Measurements from ENCODE around the gene FYB2. TPM values are rescaled to one million over a fixed set of nuclear protein-coding genes. Genes with fewer than 3 reads are reported as not detected.

FYB2 gene
- total RNA-seq, 1 experiment from 2014 or later = not detected

DNA sequence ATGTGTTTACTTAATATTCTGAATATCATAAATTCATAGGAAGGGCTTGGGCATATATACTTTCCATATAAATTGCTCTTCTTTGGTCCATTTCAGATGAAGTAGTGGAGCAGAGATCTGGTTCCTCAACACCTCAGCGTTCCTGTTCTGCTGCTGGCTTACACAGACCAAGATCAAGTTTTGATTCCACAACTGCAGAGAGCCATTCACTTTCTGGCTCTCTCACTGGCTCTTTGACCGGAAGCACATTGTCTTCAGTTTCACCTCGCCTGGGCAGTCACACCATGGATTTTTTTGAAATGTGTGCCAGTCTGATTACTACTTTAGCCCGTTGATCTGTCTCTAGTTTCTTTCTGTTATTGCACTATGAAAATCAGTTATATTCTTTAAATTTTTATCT is 111.8 kb downstream of the FYB2 start:
- ChIA-PET RAD21 (ENCODE audit: low non-redundant PET in 1 of 2, low total read pairs in 2 of 2, uncharacterized antibody in 2 of 2, unreplicated experiment in 2 of 2) (no interaction called here), CTCF (no interaction called here), POLR2A (no interaction called here)
- Histone ChIP-seq H3K27ac (ENCODE audit: low read depth, low read length) (no peak overlapping the region), H4K20me1 (ENCODE audit: insufficient read depth) (no peaks in the 10 kb centered on the region), H3K4me2 (ENCODE audit: low read length) (no peak overlapping the region), H3K4me1 (ENCODE audit: control insufficient read depth in 1 of 2, insufficient read depth in 2 of 2, low read length in 2 of 2) (peaks cover 0 to 5% of the 10 kb centered on the region in 2 experiments; a peak in 2 of 4 replicates), H3K79me2 (ENCODE audit: insufficient read depth, low read length) (no peaks in the 10 kb centered on the region), H3K9me2 (ENCODE audit: insufficient read depth) (no peaks in the 10 kb centered on the region), H3K4me3 (replicated peaks in 1 of 2; ENCODE audit: low read depth in 1 of 2, low read length in 2 of 2) (no peak overlapping the region), H3K9ac (ENCODE audit: low read length) (no peak overlapping the region), H2AFZ (ENCODE audit: low read depth, low read length, poor library complexity, severe bottlenecking) (no peak overlapping the region), H3K27me3 (ENCODE audit: insufficient read depth, low read length) (peaks cover 28% of the 10 kb centered on the region), H3K9me3 (ENCODE audit: control insufficient read depth in 1 of 2, insufficient read depth in 1 of 2, low read depth in 1 of 2, low read length in 2 of 2) (no peaks in the 10 kb centered on the region), H3K36me3 (ENCODE audit: control insufficient read depth in 1 of 2, insufficient read depth in 2 of 2, low read length in 2 of 2) (no peaks in the 10 kb centered on the region)
- ATAC-seq (no peak), DNase-seq (ENCODE audit: low read depth, low spot score) (no peak)
- intact Hi-C loops (cut with micrococcal nuclease) = loop anchor here (5.0 to 10.0 kb wide), 2 partner anchors 120 to 303 kb away; no protein-coding TSS in a partner anchor
- no TSS peak for BruUV-seq (replicated peaks)
- TF ChIP-seq TCF7L2 (IDR thresholded peaks at IDR 0.05; ENCODE audit: borderline replicate concordance, extremely low read depth, insufficient read depth, insufficient read length) = no peak
- TF ChIP-seq MAX (IDR thresholded peaks at IDR 0.05) = no peak
- no peak for TF ChIP-seq RAD21 (IDR thresholded peaks at IDR 0.05; ENCODE audit: low read depth)
- TF ChIP-seq EZH2 (IDR thresholded peaks at IDR 0.05) = no peak
- TF ChIP-seq SP1 (IDR thresholded peaks at IDR 0.05; ENCODE audit: low read depth) = no peak
- no peak for TF ChIP-seq ELF1 (IDR thresholded peaks at IDR 0.05; ENCODE audit: borderline replicate concordance, low read depth)
- no peak for TF ChIP-seq ZNF274 (IDR thresholded peaks at IDR 0.05; ENCODE audit: low read depth, low read length)
- TF ChIP-seq, protein P1, sequence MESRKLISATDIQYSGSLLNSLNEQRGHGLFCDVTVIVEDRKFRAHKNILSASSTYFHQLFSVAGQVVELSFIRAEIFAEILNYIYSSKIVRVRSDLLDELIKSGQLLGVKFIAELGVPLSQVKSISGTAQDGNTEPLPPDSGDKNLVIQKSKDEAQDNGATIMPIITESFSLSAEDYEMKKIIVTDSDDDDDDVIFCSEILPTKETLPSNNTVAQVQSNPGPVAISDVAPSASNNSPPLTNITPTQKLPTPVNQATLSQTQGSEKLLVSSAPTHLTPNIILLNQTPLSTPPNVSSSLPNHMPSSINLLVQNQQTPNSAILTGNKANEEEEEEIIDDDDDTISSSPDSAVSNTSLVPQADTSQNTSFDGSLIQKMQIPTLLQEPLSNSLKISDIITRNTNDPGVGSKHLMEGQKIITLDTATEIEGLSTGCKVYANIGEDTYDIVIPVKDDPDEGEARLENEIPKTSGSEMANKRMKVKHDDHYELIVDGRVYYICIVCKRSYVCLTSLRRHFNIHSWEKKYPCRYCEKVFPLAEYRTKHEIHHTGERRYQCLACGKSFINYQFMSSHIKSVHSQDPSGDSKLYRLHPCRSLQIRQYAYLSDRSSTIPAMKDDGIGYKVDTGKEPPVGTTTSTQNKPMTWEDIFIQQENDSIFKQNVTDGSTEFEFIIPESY (IDR thresholded peaks at IDR 0.05; ENCODE audit: extremely low read depth, insufficient replicate concordance, low read length) = no peak
- TF ChIP-seq EZH2phosphoT487 (IDR thresholded peaks at IDR 0.05; ENCODE audit: borderline replicate concordance) = no peak
- TF ChIP-seq REST (IDR thresholded peaks at IDR 0.05; ENCODE audit: low read depth) = no peak
- no peak for TF ChIP-seq FOSL1 (IDR thresholded peaks at IDR 0.05; ENCODE audit: low read depth)
- no peak for TF ChIP-seq ZFX (IDR thresholded peaks at IDR 0.05)
- no peak for TF ChIP-seq JUND (IDR thresholded peaks at IDR 0.05)
- TF ChIP-seq CBX3 (IDR thresholded peaks at IDR 0.05; ENCODE audit: low read depth) = no peak
- no peak for TF ChIP-seq POLR2AphosphoS5 (IDR thresholded peaks at IDR 0.05; ENCODE audit: low read depth, low read length)
